Bronchial epithelial cell (primary cell): Measurements from ENCODE around the gene PLPPR1. TPM values are rescaled to one million over a fixed set of nuclear protein-coding genes. Genes with fewer than 3 reads are reported as not detected.

Experiments used
- DNase-seq: peaks from one replicate; pipeline ENCODE4 v3.0.0-alpha.2; 2010; ENCODE audit warnings: low read depth
- FAIRE-seq: peaks from 2 replicates; lab custom pipeline; 2011; peaks lifted over from hg19 to GRCh38; lab: Jason Lieb, UNC
- H3K27me3 ChIP-seq: 2 replicates; pipeline ENCODE4 v1.5.1; 2011; ENCODE audit warnings: low read length; ENCODE audit not compliant: control insufficient read depth, insufficient read depth
- H3K36me3 ChIP-seq: 2 replicates; pipeline ENCODE4 v1.5.1; 2011; ENCODE audit warnings: low read length; ENCODE audit not compliant: control insufficient read depth, insufficient read depth
- H3K4me3 ChIP-seq: 2 replicates; pipeline ENCODE4 v1.5.1; 2011; ENCODE audit warnings: mild to moderate bottlenecking, low read depth, low read length, control low read depth
- total RNA-seq: library from RNA; depleted of rRNA; stranded (reverse); fragments of >200 nt; gene quantifications from 2 replicates; pipeline ENCODE4 v1.2.1, GENCODE V29; 2014
- TF ChIP-seq, protein P1 (sequence below): IDR thresholded peaks from 2 replicates; pipeline ENCODE4 v1.5.1; 2011; ENCODE audit warnings: mild to moderate bottlenecking, moderate library complexity, low read length, control low read depth, inconsistent platforms; ENCODE audit not compliant: insufficient read depth, severe bottlenecking

PLPPR1 gene
- total RNA-seq, 1 donor from 2014 or later, result not detected

DNA sequence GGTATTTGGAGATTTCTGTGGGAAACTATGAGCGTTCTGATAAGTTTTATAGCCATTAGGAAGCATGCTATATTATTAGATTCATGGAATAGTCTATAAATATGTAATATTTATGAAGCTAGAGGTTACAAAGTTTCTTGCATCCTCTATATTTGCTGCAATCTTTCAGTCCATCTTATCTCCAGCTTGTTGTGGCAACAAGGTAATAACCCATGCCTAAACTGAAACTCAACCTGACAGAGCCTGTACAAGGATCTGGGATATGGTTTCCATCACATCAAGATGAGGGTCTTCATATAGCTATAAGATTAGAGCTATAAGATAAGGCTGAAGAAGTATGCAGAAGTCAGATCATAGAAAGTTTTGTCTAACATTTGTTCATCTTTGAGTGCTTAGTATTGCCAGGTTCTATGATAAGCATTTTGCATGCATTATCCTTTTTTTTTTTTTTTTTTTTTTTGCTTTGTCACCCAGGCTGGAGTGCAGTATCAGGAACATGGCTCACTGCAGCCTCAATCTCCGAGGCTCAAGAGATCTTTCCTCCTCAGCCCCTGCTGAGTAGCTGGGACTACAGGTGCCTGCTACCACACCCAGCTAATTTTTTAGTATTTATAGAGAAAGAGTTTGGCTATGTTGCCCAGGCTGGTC lies 341.5 kb downstream of the PLPPR1 start:
- TF ChIP-seq, protein P1, sequence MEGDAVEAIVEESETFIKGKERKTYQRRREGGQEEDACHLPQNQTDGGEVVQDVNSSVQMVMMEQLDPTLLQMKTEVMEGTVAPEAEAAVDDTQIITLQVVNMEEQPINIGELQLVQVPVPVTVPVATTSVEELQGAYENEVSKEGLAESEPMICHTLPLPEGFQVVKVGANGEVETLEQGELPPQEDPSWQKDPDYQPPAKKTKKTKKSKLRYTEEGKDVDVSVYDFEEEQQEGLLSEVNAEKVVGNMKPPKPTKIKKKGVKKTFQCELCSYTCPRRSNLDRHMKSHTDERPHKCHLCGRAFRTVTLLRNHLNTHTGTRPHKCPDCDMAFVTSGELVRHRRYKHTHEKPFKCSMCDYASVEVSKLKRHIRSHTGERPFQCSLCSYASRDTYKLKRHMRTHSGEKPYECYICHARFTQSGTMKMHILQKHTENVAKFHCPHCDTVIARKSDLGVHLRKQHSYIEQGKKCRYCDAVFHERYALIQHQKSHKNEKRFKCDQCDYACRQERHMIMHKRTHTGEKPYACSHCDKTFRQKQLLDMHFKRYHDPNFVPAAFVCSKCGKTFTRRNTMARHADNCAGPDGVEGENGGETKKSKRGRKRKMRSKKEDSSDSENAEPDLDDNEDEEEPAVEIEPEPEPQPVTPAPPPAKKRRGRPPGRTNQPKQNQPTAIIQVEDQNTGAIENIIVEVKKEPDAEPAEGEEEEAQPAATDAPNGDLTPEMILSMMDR, result no peak
- Histone ChIP-seq H3K36me3 (no peaks in the 10 kb centered on the region), H3K4me3 (no peak overlapping the region), H3K27me3 (no peaks in the 10 kb centered on the region)
- FAIRE-seq, result no peak
- DNase-seq, result no peak

DNA sequence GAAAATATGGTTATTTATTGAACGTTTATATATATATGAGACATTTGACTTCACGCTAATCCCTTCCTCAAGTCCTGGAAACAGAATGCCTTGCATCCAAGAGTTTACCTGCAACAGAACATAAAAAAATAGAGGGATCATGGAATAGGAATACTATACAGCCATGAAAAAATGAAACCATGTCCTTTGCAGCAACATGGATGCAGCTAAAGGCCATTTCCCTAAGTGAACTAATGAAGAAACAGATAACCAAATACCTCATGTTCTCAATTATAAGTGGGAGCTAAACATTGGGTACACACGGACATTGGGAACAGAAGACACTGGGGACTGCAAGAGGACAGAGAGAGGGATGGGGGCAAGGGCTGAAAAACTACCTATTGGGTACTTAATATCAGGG lies 343.3 kb downstream of the PLPPR1 start:
- H3K36me3 ChIP-seq, result no peaks in the 10 kb centered on the region
- no peak overlapping the region for H3K4me3 ChIP-seq
- no peaks in the 10 kb centered on the region for H3K27me3 ChIP-seq
- TF ChIP-seq, protein P1, result no peak
- no peak for FAIRE-seq
- DNase-seq, result no peak

DNA sequence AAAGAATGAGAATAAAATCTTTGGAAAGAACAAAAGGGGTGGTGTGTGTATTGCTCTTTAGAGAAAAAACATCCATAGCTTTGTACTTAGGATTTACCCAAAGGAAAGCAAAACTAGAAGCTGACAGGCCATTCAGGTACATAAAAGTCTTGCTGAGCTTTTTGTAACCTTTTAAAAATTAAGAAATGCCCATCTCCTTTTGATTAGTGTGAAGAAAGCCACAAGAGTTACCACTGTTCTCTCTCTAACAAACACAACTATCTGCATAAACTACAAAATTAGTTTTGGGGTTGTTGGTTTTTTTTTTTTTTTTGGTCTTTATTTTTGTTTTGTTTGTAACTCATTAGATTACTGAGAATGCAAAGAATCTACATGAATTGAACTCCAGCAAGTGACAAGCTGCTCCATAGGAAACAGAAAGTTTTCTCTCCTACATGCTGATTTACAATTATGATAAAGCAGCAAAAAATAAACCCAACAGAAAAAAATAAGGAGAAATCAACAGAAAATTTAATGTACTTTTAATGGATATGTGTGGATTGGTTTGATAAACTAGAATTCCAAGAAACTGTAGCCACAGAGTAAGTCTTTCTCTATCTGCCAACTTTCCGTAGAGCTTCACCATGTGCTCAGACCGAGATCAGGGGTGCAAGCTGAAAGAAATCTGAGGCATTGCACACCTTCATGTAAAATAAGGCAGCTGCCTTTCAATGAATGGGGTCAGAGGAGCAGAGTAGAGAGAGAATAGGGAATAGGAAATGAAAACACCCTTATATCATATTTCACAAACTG lies 344.0 kb downstream of the PLPPR1 start:
- Histone ChIP-seq H3K27me3 (no peaks in the 10 kb centered on the region), H3K36me3 (no peaks in the 10 kb centered on the region), H3K4me3 (no peak overlapping the region)
- no peak for DNase-seq
- TF ChIP-seq, protein P1, result no peak
- no peak for FAIRE-seq
